ENCODE measurements around the gene MSL2.

Gene MSL2

DNA sequence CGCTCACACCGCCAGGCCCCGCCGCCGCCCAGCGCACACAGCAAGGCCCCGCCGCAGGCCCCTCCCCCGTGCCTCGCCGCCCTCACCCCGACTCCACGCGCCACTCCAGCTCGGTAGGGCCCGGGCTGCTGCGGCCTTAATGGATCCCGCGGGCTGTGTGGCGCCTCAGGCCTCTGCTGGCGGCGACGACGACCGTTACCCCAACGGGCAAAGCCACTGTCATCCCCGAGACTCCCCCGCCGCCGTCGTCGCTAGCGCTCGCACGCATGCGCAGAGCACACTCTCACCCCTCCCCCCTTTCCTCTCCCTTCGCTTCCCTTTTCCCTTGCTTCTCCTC lies at the start of gene MSL2:
Gene MSL2, minus strand, starts transcription at position 272 of the 337 bp plus-strand sequence. CDS start 1,222 bp downstream, outside the sequence.
- H3K27me3 ChIP-seq, result no peaks in the 10 kb centered on the region
- TF ChIP-seq CTCF (IDR thresholded peaks at IDR 0.05), result no peak
- no peaks in the 10 kb centered on the region for H3K9me3 ChIP-seq
- peaks cover 0 to 32% (median 17%) of the 10 kb centered on the region in 4 donors for H3K4me1 ChIP-seq
- peak within 1 kb of the TSS; percentile 92 to 98 for H3K4me3 ChIP-seq
- H3K27ac ChIP-seq, result peak within 1 kb of the TSS; percentile 100
- H3K36me3 ChIP-seq, result no peaks in the 10 kb centered on the region
- no peak for DNase-seq
- intact Hi-C loops (cut with DNase I; ENCODE audit: low total_unique reads), result loop anchor here (5.0 to 10.0 kb wide), 3 partner anchors 121 to 669 kb away; partner anchors contain the start of genes NCK1 and STAG1

DNA sequence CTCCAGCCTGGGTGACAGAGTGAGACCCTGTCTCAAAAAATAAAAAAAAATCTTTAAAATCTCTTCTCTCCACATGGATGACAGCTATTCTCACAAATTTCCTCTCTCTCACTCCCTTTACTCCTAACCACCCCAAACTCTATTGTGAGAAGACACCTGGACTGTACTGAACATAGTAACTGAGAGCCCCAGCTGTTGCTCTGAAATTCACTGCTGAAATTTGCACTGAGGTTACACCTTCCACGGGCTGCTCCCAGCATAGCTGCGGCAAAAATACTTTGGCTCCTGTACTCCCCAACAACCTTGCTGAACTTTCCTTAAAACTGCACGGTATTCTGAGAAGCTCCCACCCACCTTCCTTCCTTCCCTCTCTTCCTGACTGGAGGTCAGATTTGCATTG lies 49.6 kb upstream of the MSL2 start:
- Histone ChIP-seq H3K27ac (no peak overlapping the region), H3K27me3 (no peaks in the 10 kb centered on the region), H3K4me1 (peaks cover 0 to 4% (median under 1%) of the 10 kb centered on the region in 4 donors), H3K9me3 (no peaks in the 10 kb centered on the region), H3K4me3 (no peak overlapping the region), H3K36me3 (no peaks in the 10 kb centered on the region)
- no peak for DNase-seq
- intact Hi-C loops (cut with DNase I; ENCODE audit: low total_unique reads), result no loop called here
- no peak for TF ChIP-seq CTCF (IDR thresholded peaks at IDR 0.05)

- intact Hi-C loops (cut with DNase I; ENCODE audit: low total_unique reads), result no loop called here
Observed at GRCh38 chr3:136239094-136239493, 43.0 kb upstream of the MSL2 start.

DNA sequence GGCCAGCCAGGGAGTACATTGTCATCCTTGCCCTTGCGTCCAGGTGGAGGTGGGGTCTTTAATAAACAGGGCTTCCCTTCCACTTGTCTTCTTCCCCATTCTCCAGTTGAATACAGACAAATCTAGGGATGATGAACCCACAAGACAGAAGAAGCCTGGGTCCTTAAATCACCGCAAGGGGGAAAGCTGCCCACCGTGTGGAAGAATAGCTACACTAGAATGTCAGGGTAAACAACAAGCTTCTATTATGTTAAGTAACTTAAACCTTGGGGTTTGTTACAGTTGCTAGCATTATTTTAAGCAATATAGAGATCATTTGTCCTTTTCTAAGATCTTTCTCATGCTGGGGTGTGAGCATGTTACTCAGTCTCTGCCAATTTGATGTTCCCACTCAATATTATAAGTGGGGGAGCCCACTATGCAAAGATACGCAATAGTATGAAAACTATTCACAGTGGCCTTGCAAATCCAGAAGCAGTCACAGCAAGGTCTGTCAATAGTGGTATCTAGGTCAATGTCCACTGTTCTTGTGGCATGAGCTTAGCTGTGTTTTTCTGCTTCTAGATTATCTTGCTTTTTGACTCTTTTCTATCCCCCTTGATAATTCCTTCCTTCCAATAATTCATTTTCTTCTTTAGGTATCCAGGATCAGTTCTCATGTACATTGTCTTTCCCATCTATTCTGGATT lies 42.0 kb upstream of the MSL2 start:
- Histone ChIP-seq H3K4me1 (no peaks in the 10 kb centered on the region), H3K27ac (no peak overlapping the region), H3K4me3 (no peak overlapping the region), H3K36me3 (no peaks in the 10 kb centered on the region), H3K9me3 (no peaks in the 10 kb centered on the region), H3K27me3 (no peaks in the 10 kb centered on the region)
- intact Hi-C loops (cut with DNase I; ENCODE audit: low total_unique reads), result no loop called here
- no peak for TF ChIP-seq CTCF (IDR thresholded peaks at IDR 0.05)
- no peak for DNase-seq

More at GRCh38 chr3:136239094-136239493, 43.0 kb upstream of the MSL2 start:
- no peaks in the 10 kb centered on the region for H3K36me3 ChIP-seq
- no peak for DNase-seq
- H3K4me1 ChIP-seq, result no peaks in the 10 kb centered on the region
- no peak overlapping the region for H3K27ac ChIP-seq
- H3K4me3 ChIP-seq, result no peak overlapping the region
- H3K27me3 ChIP-seq, result no peaks in the 10 kb centered on the region
- TF ChIP-seq CTCF (IDR thresholded peaks at IDR 0.05), result no peak
- H3K9me3 ChIP-seq, result no peaks in the 10 kb centered on the region

DNA sequence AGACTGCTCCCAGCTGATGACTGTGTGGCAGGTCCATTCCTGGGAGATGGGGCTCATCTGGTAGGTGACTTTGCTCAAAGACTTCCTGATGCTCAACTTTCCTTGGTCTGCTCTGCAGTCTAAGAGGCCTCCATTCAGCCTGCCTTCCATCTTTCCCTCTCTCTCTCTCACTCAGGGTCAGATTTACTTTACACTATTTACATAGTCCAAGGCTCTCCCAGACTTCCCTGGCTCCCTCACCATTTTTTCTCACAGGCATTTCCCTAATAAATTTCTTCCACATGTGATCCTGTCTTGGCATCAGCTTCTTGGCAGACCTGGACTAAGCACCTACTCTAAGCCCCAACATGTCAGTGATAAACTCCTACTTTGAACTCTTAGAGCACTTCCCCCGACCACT lies 41.0 kb upstream of the MSL2 start:
- Histone ChIP-seq H3K36me3 (no peaks in the 10 kb centered on the region), H3K4me1 (no peaks in the 10 kb centered on the region), H3K27me3 (no peaks in the 10 kb centered on the region), H3K4me3 (no peak overlapping the region), H3K9me3 (no peaks in the 10 kb centered on the region), H3K27ac (no peak overlapping the region)
- intact Hi-C loops (cut with DNase I; ENCODE audit: low total_unique reads), result no loop called here
- TF ChIP-seq CTCF (IDR thresholded peaks at IDR 0.05), result no peak
- no peak for DNase-seq

All from tibial artery (tissue), 4 donors.